ENCODE results near the gene PPP1R3A.

GRCh38 chr7:113963356-113963755 is 44.5 kb upstream of the PPP1R3A start:
- TF ChIP-seq EZH2 (IDR thresholded peaks at IDR 0.05; ENCODE audit: low read length, unreplicated experiment) = no peak
- no peak for TF ChIP-seq CTCF (conservative IDR thresholded peaks at IDR 0.05; ENCODE audit: low read depth, low read length)
